ENCODE data around the gene MRPL4. TPM values are rescaled to one million over a fixed set of nuclear protein-coding genes. Genes with fewer than 3 reads are reported as not detected.
A peak's percentile ranks its signal among the peaks of the same experiment; 100 is the strongest.
"Not testable (repeated sequence)": the region's sequence is repeated elsewhere in the genome, so short reads cannot be mapped to it uniquely, and the experiment has no call there.

Gene MRPL4
- total RNA-seq, 4 donors from 2014 or later = 77.6 to 105 (median 92.6) TPM

GRCh38 chr19:10235003-10235402 lies 17.0 kb upstream of the MRPL4 start:
- no peak for DNase-seq
- Histone ChIP-seq H3K4me3 (no peak overlapping the region), H3K27me3 (no peaks in the 10 kb centered on the region), H3K36me3 (no peaks in the 10 kb centered on the region), H3K9me3 (no peaks in the 10 kb centered on the region), H3K4me1 (peaks cover 4 to 46% (median 11%) of the 10 kb centered on the region in 3 donors), H3K27ac (peak overlapping the region in 1 of 4 donors; percentile 83)
- 78 to 91% methylated on average over 4 of the region's 4 CpGs for WGBS, 2 donors
- intact Hi-C loops (cut with DNase I) = no loop called here
- TF ChIP-seq POLR2A (IDR thresholded peaks at IDR 0.05) (no peak), CTCF (IDR thresholded peaks at IDR 0.05) (no peak)

DNA sequence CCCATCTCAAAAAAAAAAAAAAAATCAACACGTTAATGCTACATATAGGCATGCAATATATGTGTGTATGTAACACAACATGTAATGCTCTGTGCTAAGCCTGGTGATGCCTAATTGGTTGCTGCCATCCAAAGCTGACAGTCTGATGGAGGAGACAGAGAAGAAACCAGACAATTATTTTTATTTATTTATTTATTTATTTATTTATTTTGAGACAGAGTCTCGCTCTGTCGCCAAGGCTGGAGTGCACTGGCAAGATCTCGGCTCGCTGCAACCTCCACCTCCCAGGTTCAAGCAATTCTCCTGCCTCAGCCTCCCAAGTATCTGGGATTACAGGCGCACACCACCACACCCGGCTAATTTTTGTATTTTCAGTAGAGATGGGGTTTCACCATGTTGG lies 16.6 kb upstream of the MRPL4 start:
- Histone ChIP-seq H3K4me1 (peaks cover 0 to 42% (median 6%) of the 10 kb centered on the region in 3 donors), H3K4me3 (peak overlapping the region in 1 of 4 donors; percentile 44), H3K27ac (peak overlapping the region; percentile 41 to 92 (median 66))
- WGBS, 2 donors = 88 to 93% methylated on average over 7 of the region's 7 CpGs
- DNase-seq; intact Hi-C loops (cut with DNase I); H3K27me3 ChIP-seq; H3K36me3 ChIP-seq; H3K9me3 ChIP-seq: not testable (repeated sequence)

DNA sequence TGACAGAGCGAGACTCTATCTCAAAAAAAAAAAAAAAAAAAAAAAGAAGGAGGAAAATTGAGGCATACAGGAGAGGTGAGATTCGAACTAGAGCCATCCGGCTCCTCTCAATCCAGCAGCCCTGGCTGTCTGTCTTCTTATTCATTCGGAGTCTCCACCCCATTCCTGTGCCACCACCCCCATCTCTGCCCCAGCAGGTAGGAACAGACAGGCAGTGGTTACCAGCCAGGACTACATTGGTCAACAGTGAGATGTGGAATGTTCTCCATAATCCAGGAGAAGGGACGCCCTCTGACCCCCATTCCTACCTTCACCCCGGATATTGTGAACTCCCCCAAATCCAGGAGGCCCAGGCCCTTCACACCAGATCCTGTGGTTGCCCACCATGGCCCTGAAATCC lies 14.3 kb upstream of the MRPL4 start:
- Histone ChIP-seq H3K4me1 (peaks cover 0 to 31% (median 6%) of the 10 kb centered on the region in 3 donors), H3K27ac (peak overlapping the region in 2 of 4 donors; percentile 79 to 83), H3K36me3 (no peaks in the 10 kb centered on the region), H3K27me3 (no peaks in the 10 kb centered on the region), H3K9me3 (no peaks in the 10 kb centered on the region), H3K4me3 (no peak overlapping the region)
- TF ChIP-seq POLR2A (IDR thresholded peaks at IDR 0.05) (no peak), CTCF (IDR thresholded peaks at IDR 0.05) (no peak)
- no peak for DNase-seq
- intact Hi-C loops (cut with DNase I) = no loop called here
- WGBS, 2 donors = 76 to 89% methylated on average over 5 of the region's 6 CpGs

- TF ChIP-seq CTCF (IDR thresholded peaks at IDR 0.05) = no peak
- no peak for TF ChIP-seq POLR2A (IDR thresholded peaks at IDR 0.05)
- WGBS, 2 donors = 59 to 74% methylated on average over 6 to 10 of the region's 12 CpGs
- no peaks in the 10 kb centered on the region for H3K36me3 ChIP-seq
Observed at GRCh38 chr19:10238172-10238783, 13.7 kb upstream of the MRPL4 start.

GRCh38 chr19:10241826-10242449 lies 10.1 kb upstream of the MRPL4 start:
- H3K27ac ChIP-seq; H3K36me3 ChIP-seq; DNase-seq; H3K27me3 ChIP-seq; H3K9me3 ChIP-seq; intact Hi-C loops (cut with DNase I); H3K4me3 ChIP-seq: not testable (repeated sequence)
- H3K4me1 ChIP-seq = peaks cover 0 to 18% (median 0%) of the 10 kb centered on the region in 3 donors
- WGBS, 2 donors = 67 to 73% methylated on average over 11 of the region's 11 CpGs

More at GRCh38 chr19:10238172-10238783, 13.7 kb upstream of the MRPL4 start:
- no peak for DNase-seq
- intact Hi-C loops (cut with DNase I) = no loop called here
- Histone ChIP-seq H3K9me3 (no peaks in the 10 kb centered on the region), H3K27me3 (no peaks in the 10 kb centered on the region), H3K4me1 (peaks cover 0 to 31% (median 6%) of the 10 kb centered on the region in 3 donors), H3K27ac (peak overlapping the region in 2 of 4 donors; percentile 79 to 83), H3K4me3 (no peak overlapping the region)

- Histone ChIP-seq H3K27me3 (no peaks in the 10 kb centered on the region), H3K4me3 (no peak overlapping the region), H3K27ac (no peak overlapping the region), H3K36me3 (no peaks in the 10 kb centered on the region), H3K9me3 (no peaks in the 10 kb centered on the region), H3K4me1 (peaks cover 0 to 3% (median 0%) of the 10 kb centered on the region in 3 donors)
- intact Hi-C loops (cut with DNase I) = no loop called here
- 100% methylated on average over 6 of the region's 7 CpGs; no CpG with 5 or more reads in 1 of the 2 donors for WGBS, 2 donors
- DNase-seq = no peak
- TF ChIP-seq POLR2A (IDR thresholded peaks at IDR 0.05) (no peak), CTCF (IDR thresholded peaks at IDR 0.05) (no peak)
Observed at GRCh38 chr19:10243606-10244005, 8.4 kb upstream of the MRPL4 start.
